HEK293 (cell line): ENCODE data around the gene C1QTNF1.
A peak's percentile ranks its signal among the peaks of the same experiment; 100 is the strongest.

ENCODE experiments used
- CTCF ChIA-PET: fragments of 350-600 bp; formaldehyde crosslinking; extraction: SDS; loops from one replicate; lab custom pipeline; 2021; ENCODE audit warnings: antibody characterized with exemption; lab: Yijun Ruan, JAX
- POLR2A ChIA-PET: fragments of 300-600 bp; formaldehyde crosslinking; extraction: SDS; loops from one replicate; lab custom pipeline; 2020; ENCODE audit warnings: antibody characterized with exemption, inconsistent platforms; lab: Yijun Ruan, JAX
- H3K27ac ChIP-seq: fragments of 200-500 bp; sonication (Bioruptor generic); 2 replicates; pipeline ENCODE4 v1.5.1; 2014; ENCODE audit warnings: low read depth, low read length, control low read depth, inconsistent platforms; ENCODE audit errors: extremely low read depth
- H3K36me3 ChIP-seq, 2 experiments: fragments of 200-500 bp in 1 of 2; sonication (Bioruptor generic) in 1 of 2; 1 replicate in 1 of 2; 2 replicates in 1 of 2; pipeline ENCODE4 v1.5.1; 2014 to 2017; ENCODE audit warnings: inconsistent platforms in 2 of 2, low read length in 2 of 2; ENCODE audit not compliant: control insufficient read depth in 2 of 2, insufficient read depth in 1 of 2
- H3K4me1 ChIP-seq: fragments of 200-500 bp; sonication (Bioruptor generic); 2 replicates; pipeline ENCODE4 v1.5.1; 2014; ENCODE audit warnings: mild to moderate bottlenecking, low read length, inconsistent platforms; ENCODE audit not compliant: control insufficient read depth, insufficient read depth
- H3K4me3 ChIP-seq: 2 replicates; pipeline ENCODE4 v1.5.1; 2011; ENCODE audit warnings: low read depth, mild to moderate bottlenecking, control low read depth, low read length, moderate library complexity
- H3K9me3 ChIP-seq: fragments of 200-500 bp; sonication (Bioruptor generic); 2 replicates; pipeline ENCODE4 v1.5.1; 2014; ENCODE audit warnings: low read depth, low read length, inconsistent platforms; ENCODE audit not compliant: control insufficient read depth, insufficient read depth
- GLIS1 ChIP-seq: fragments of 450-650 bp; formaldehyde crosslinking; IDR thresholded peaks from 2 replicates; pipeline ENCODE4 v1.5.1; 2016; ENCODE audit warnings: missing biosample characterization, missing genetic modification characterization
- HOXA7 ChIP-seq: sonication (generic); formaldehyde crosslinking; IDR thresholded peaks from 2 replicates; pipeline ENCODE4 v1.8.1; 2022; ENCODE audit warnings: missing genetic modification reagents, borderline replicate concordance
- KLF8 ChIP-seq: fragments of 450-650 bp; formaldehyde crosslinking; IDR thresholded peaks from 2 replicates; pipeline ENCODE4 v1.5.1; 2016; ENCODE audit warnings: missing biosample characterization, missing genetic modification characterization
- MZF1 ChIP-seq: fragments of 450-650 bp; formaldehyde crosslinking; IDR thresholded peaks from 2 replicates; pipeline ENCODE4 v1.5.1; 2017; ENCODE audit warnings: missing biosample characterization, missing genetic modification characterization, borderline replicate concordance
- PRDM1 ChIP-seq: fragments of 450-650 bp; formaldehyde crosslinking; IDR thresholded peaks from 2 replicates; pipeline ENCODE4; 2016; ENCODE audit warnings: missing biosample characterization, missing genetic modification characterization
- SCRT2 ChIP-seq: fragments of 450-650 bp; formaldehyde crosslinking; IDR thresholded peaks from 2 replicates; pipeline ENCODE4 v1.5.1; 2016; ENCODE audit warnings: missing biosample characterization, missing genetic modification characterization
- ZBTB21 ChIP-seq: fragments of 450-650 bp; formaldehyde crosslinking; IDR thresholded peaks from 2 replicates; pipeline ENCODE4 v1.5.1; 2017; ENCODE audit warnings: missing biosample characterization, missing genetic modification characterization
- ZEB2 ChIP-seq: fragments of 450-650 bp; formaldehyde crosslinking; IDR thresholded peaks from 2 replicates; pipeline ENCODE4 v1.5.1; 2016; ENCODE audit warnings: missing biosample characterization, missing genetic modification characterization
- ZFP41 ChIP-seq: fragments of 450-650 bp; formaldehyde crosslinking; IDR thresholded peaks from 2 replicates; pipeline ENCODE4 v1.5.1; 2016; ENCODE audit warnings: missing biosample characterization, missing genetic modification characterization, borderline replicate concordance
- ZIC2 ChIP-seq: fragments of 450-650 bp; formaldehyde crosslinking; IDR thresholded peaks from 2 replicates; pipeline ENCODE4 v1.5.1; 2016; ENCODE audit warnings: missing biosample characterization, missing genetic modification characterization
- ZNF239 ChIP-seq: fragments of 450-650 bp; formaldehyde crosslinking; IDR thresholded peaks from 2 replicates; pipeline ENCODE4 v1.5.1; 2016; ENCODE audit warnings: missing biosample characterization, missing genetic modification characterization
- ZNF274 ChIP-seq, 2 experiments: fragments of 200-500 bp in 1 of 2; fragments of 450-650 bp in 1 of 2; sonication (Bioruptor generic) in 1 of 2; formaldehyde crosslinking in 1 of 2; IDR thresholded peaks; 2 replicates each; pipeline versions ENCODE4 v1.5.1 to v1.6.1; 2014 to 2016; ENCODE audit warnings: borderline replicate concordance in 1 of 2, inconsistent platforms in 1 of 2, low read length in 1 of 2, missing biosample characterization in 1 of 2, missing genetic modification characterization in 1 of 2
- ZNF311 ChIP-seq: fragments of 450-650 bp; formaldehyde crosslinking; IDR thresholded peaks from 2 replicates; pipeline ENCODE4 v1.5.1; 2017; ENCODE audit warnings: missing biosample characterization, missing genetic modification characterization, borderline replicate concordance
- ZNF366 ChIP-seq: fragments of 450-650 bp; formaldehyde crosslinking; conservative IDR thresholded peaks from 2 replicates; pipeline ENCODE4 v1.5.1; 2016; ENCODE audit warnings: missing biosample characterization, missing genetic modification characterization
- ZNF473 ChIP-seq: fragments of 450-650 bp; formaldehyde crosslinking; IDR thresholded peaks from 2 replicates; pipeline ENCODE4 v1.5.1; 2017; ENCODE audit warnings: missing biosample characterization, missing genetic modification characterization
- ZNF600 ChIP-seq: fragments of 450-650 bp; formaldehyde crosslinking; IDR thresholded peaks from 2 replicates; pipeline ENCODE4 v1.5.1; 2016; ENCODE audit warnings: missing biosample characterization, missing genetic modification characterization
- ZNF623 ChIP-seq: fragments of 450-650 bp; formaldehyde crosslinking; IDR thresholded peaks from 2 replicates; pipeline ENCODE4 v1.5.1; 2016; ENCODE audit warnings: missing biosample characterization, missing genetic modification characterization
- ZNF660 ChIP-seq: fragments of 450-650 bp; IDR thresholded peaks from 2 replicates; pipeline ENCODE4 v1.5.1; 2018; ENCODE audit warnings: missing biosample characterization, mild to moderate bottlenecking, missing genetic modification characterization
- ZNF701 ChIP-seq: fragments of 450-650 bp; formaldehyde crosslinking; IDR thresholded peaks from 2 replicates; pipeline ENCODE4 v1.5.1; 2016; ENCODE audit warnings: missing biosample characterization, missing genetic modification characterization
- ZNF777 ChIP-seq: fragments of 450-650 bp; formaldehyde crosslinking; IDR thresholded peaks from 2 replicates; pipeline ENCODE4 v1.5.1; 2017; ENCODE audit warnings: missing biosample characterization, missing genetic modification characterization, borderline replicate concordance
- ZSCAN23 ChIP-seq: fragments of 450-650 bp; formaldehyde crosslinking; IDR thresholded peaks from 2 replicates; pipeline ENCODE4 v1.5.1; 2016; ENCODE audit warnings: missing biosample characterization, missing genetic modification characterization
- TF ChIP-seq, protein P1 (sequence below): fragments of 450-650 bp; formaldehyde crosslinking; IDR thresholded peaks from 2 replicates; pipeline ENCODE4 v1.5.1; 2016; ENCODE audit warnings: missing biosample characterization, missing genetic modification characterization

C1QTNF1 gene

DNA sequence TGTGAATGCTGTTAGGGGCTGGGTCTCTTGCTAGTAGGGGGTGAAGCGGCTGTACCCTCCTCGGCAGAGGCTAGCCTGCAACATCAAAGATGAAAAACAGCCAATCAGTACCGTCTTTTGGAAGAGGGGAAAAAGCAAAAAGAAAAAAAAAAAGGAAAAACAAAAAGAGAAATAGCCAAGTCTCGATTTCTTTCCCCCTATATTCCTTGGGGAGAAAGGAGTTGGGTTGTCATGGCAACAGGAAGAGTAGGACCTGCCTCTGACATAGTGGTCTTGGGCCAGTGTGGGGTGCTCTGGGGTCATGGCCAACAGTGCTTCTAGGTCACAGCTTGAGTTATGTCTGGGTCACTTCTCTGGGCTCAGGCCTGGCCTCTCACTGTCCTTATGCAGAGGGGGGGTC is 68.6 kb downstream of the C1QTNF1 start:
- no peak overlapping the region for H3K27ac ChIP-seq
- POLR2A ChIA-PET = no interaction called here
- CTCF ChIA-PET = interaction anchor here (0.6 to 15.1 kb wide), 3 partner anchors 11 to 1187 kb away, joined by 3 to 346 read pairs (median 5); no protein-coding TSS in a partner anchor
- no peak for TF ChIP-seq ZNF600 (tag by site-specific recombination)
- TF ChIP-seq PRDM1 = peak; percentile 83
- H3K4me1 ChIP-seq = no peaks in the 10 kb centered on the region
- H3K9me3 ChIP-seq = no peaks in the 10 kb centered on the region
- no peak overlapping the region for H3K4me3 ChIP-seq
- H3K36me3 ChIP-seq = peaks cover 0 to 10% of the 10 kb centered on the region in 2 experiments; a peak in 1 of 3 replicates

DNA sequence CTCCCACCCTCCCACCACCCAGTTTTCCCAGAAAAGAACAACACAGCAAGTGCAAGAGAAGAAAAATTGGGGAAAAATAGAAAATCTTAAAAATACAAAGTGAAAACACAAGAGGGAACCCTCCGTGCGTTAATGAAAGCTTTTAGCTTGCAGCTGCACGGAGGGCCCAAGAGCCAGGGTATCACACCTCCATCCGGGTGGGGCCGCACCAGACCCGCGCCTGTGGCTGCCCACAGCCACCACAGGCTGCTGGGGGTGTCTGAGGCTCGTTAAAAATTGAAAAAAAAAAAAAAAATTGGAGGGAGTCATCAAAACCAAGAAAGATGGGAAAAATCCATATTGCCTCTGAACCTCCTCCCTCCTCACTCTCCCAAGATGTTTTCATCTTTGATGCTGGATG is 69.3 kb downstream of the C1QTNF1 start:
- CTCF ChIA-PET = interaction anchor here (0.6 to 15.1 kb wide), 6 partner anchors 10 to 1187 kb away, joined by 3 to 346 read pairs (median 6); no protein-coding TSS in a partner anchor

DNA sequence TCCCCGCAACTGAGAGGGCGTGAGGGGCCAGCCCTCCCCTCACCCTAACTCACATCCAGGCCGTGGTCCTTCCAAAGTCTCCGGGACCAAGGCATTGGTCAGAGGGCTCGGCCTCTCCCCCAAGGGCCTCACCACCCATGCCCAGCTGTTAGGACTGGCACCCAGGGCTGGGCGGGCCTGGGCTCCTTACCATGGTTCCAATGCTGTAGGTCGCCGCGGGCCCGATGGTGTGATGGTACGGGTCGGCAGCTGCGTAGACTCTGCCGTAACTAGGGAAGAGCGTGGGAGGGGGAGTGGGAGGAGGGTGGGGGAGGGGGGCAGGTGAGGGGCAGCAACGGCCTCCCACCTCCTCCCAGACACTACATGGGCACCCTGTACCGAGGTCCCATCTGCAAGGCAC is 70.3 kb downstream of the C1QTNF1 start:
- no peak for TF ChIP-seq ZBTB21
- TF ChIP-seq ZNF274 (IDR thresholded peaks at IDR 0.05; ENCODE audit: low read length) = no peak
- no peak for TF ChIP-seq ZNF274 (tag by site-specific recombination; IDR thresholded peaks at IDR 0.05; ENCODE audit: borderline replicate concordance)
- no peak for TF ChIP-seq ZNF660 (tag by site-specific recombination)
- no peak for TF ChIP-seq ZIC2 (tag by site-specific recombination)
- TF ChIP-seq ZNF239 (tag by site-specific recombination) = no peak
- TF ChIP-seq HOXA7 (CRISPR knock-in tag) = no peak
- no peak for TF ChIP-seq MZF1 (tag by site-specific recombination)
- no peak for TF ChIP-seq ZNF311 (tag by site-specific recombination)
- no peak for TF ChIP-seq ZNF777 (tag by site-specific recombination)
- no peak for TF ChIP-seq ZSCAN23 (tag by site-specific recombination)
- no peak for TF ChIP-seq KLF8
- no peak for TF ChIP-seq ZFP41 (tag by site-specific recombination)
- TF ChIP-seq SCRT2 (tag by site-specific recombination) = no peak
- TF ChIP-seq ZNF701 (tag by site-specific recombination) = no peak
- no peak for TF ChIP-seq ZEB2 (tag by site-specific recombination)
- TF ChIP-seq ZNF623 (tag by site-specific recombination) = no peak
- no peak for TF ChIP-seq ZNF366 (tag by site-specific recombination)
- no peak for TF ChIP-seq ZNF473 (tag by site-specific recombination)
- POLR2A ChIA-PET = interaction anchor here (1.1 to 2.3 kb wide), 2 partner anchors 11 to 20 kb away, joined by 4 to 8 read pairs; partner anchors contain the start of gene ENGASE
- H3K9me3 ChIP-seq = no peaks in the 10 kb centered on the region
- CTCF ChIA-PET = interaction anchor here (1.0 to 15.1 kb wide), 5 partner anchors 11 to 299 kb away, joined by 3 to 346 read pairs (median 3); no protein-coding TSS in a partner anchor
- no peak overlapping the region for H3K4me3 ChIP-seq
- H3K27ac ChIP-seq = no peak overlapping the region
- H3K36me3 ChIP-seq = no peaks in the 10 kb centered on the region
- H3K4me1 ChIP-seq = no peaks in the 10 kb centered on the region

More for the DNA sequence above, 69.3 kb downstream of the C1QTNF1 start:
- H3K9me3 ChIP-seq = no peaks in the 10 kb centered on the region
- no peak overlapping the region for H3K27ac ChIP-seq
- TF ChIP-seq MZF1 (tag by site-specific recombination) = no peak
- 0 out of 2 replicates have a peak, but pooled peaks have one; percentile 20 for TF ChIP-seq GLIS1 (tag by site-specific recombination)
- TF ChIP-seq, protein P1, sequence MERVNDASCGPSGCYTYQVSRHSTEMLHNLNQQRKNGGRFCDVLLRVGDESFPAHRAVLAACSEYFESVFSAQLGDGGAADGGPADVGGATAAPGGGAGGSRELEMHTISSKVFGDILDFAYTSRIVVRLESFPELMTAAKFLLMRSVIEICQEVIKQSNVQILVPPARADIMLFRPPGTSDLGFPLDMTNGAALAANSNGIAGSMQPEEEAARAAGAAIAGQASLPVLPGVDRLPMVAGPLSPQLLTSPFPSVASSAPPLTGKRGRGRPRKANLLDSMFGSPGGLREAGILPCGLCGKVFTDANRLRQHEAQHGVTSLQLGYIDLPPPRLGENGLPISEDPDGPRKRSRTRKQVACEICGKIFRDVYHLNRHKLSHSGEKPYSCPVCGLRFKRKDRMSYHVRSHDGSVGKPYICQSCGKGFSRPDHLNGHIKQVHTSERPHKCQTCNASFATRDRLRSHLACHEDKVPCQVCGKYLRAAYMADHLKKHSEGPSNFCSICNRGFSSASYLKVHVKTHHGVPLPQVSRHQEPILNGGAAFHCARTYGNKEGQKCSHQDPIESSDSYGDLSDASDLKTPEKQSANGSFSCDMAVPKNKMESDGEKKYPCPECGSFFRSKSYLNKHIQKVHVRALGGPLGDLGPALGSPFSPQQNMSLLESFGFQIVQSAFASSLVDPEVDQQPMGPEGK (tag by site-specific recombination) = no peak
- H3K36me3 ChIP-seq = peaks cover 0 to 5% of the 10 kb centered on the region in 2 experiments; a peak in 1 of 3 replicates
- H3K4me1 ChIP-seq = no peaks in the 10 kb centered on the region
- no peak overlapping the region for H3K4me3 ChIP-seq
- POLR2A ChIA-PET = interaction anchor here (0.7 to 2.3 kb wide), 4 partner anchors 10 to 353 kb away, joined by 4 to 8 read pairs (median 6); partner anchors contain the start of gene ENGASE
